Measurements from ENCODE around the gene SLC30A1.

GRCh38 chr1:211549092-211549711, 29.8 kb downstream of the SLC30A1 start:
- TF ChIP-seq, protein P1, sequence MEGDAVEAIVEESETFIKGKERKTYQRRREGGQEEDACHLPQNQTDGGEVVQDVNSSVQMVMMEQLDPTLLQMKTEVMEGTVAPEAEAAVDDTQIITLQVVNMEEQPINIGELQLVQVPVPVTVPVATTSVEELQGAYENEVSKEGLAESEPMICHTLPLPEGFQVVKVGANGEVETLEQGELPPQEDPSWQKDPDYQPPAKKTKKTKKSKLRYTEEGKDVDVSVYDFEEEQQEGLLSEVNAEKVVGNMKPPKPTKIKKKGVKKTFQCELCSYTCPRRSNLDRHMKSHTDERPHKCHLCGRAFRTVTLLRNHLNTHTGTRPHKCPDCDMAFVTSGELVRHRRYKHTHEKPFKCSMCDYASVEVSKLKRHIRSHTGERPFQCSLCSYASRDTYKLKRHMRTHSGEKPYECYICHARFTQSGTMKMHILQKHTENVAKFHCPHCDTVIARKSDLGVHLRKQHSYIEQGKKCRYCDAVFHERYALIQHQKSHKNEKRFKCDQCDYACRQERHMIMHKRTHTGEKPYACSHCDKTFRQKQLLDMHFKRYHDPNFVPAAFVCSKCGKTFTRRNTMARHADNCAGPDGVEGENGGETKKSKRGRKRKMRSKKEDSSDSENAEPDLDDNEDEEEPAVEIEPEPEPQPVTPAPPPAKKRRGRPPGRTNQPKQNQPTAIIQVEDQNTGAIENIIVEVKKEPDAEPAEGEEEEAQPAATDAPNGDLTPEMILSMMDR (IDR thresholded peaks at IDR 0.05): no peak
- TF ChIP-seq POLR2AphosphoS5 (IDR thresholded peaks at IDR 0.05) (no peak), EP300 (IDR thresholded peaks at IDR 0.05) (no peak), POLR2A (IDR thresholded peaks at IDR 0.05) (no peak)
